Central memory CD4-positive, alpha-beta T cell (primary cell): Measurements from ENCODE around the gene RASAL1.

Source experiments
- DNase-seq: peaks from one replicate; pipeline ENCODE4 v3.0.0; 2022
- total RNA-seq, 3 experiments: gene quantifications; one replicate each; lab custom pipeline; 2026; lab: John Stamatoyannopoulos, UW

Gene RASAL1, protein sequence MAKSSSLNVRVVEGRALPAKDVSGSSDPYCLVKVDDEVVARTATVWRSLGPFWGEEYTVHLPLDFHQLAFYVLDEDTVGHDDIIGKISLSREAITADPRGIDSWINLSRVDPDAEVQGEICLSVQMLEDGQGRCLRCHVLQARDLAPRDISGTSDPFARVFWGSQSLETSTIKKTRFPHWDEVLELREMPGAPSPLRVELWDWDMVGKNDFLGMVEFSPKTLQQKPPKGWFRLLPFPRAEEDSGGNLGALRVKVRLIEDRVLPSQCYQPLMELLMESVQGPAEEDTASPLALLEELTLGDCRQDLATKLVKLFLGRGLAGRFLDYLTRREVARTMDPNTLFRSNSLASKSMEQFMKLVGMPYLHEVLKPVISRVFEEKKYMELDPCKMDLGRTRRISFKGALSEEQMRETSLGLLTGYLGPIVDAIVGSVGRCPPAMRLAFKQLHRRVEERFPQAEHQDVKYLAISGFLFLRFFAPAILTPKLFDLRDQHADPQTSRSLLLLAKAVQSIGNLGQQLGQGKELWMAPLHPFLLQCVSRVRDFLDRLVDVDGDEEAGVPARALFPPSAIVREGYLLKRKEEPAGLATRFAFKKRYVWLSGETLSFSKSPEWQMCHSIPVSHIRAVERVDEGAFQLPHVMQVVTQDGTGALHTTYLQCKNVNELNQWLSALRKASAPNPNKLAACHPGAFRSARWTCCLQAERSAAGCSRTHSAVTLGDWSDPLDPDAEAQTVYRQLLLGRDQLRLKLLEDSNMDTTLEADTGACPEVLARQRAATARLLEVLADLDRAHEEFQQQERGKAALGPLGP
- total RNA-seq: 0.33 to 1.1 (median 0.39) reads per million in 3 experiments

DNA sequence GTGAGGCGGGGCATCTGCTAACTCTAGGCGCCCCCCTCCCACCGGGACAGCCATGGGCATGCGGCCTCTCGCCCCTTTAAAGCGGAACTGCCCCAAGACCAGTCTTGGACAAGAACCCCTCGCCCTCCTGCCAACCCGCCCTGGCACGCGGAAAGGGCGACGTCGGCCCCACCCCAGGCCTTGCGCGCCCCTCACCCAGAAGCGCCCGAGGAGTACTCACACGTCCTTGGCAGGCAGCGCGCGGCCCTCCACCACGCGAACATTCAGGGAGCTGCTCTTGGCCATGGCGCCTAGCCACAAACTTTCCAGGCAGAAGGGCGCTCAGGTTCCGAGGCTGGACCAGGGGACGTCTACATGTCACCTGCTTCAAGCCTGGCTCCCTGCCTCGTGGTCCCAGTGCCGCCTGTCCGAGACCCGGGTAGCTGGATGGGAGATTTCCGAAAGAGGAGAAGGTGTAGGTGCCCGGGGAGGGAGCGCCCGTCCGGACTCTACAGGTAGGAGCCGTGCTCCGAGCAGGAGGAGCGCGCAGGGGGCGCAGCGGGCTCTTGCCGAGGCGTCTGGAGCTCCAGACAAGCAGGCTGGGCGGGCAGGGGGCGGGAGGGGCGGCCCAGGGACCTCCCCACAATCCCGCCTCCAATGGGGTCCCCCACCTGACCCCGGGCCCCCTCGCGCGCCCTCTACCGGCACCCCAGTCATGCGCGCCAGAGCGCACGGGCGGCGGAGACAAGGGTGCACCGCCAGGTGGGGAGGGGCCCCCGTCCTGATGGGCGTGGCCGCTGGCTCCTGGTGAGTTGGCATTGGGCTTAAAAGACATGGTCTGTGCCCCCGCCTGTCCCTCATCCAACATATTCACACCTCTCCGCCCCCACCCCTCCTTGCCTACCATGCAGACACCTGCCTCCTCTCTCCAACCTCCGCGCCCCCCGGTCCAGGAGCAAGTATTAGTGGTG, at the start of gene RASAL1:
Gene RASAL1, minus strand, starts transcription at position 584 of the 950 bp plus-strand sequence. Its CDS starts 299 bp downstream, at position 285.
- DNase-seq: peak; percentile 61

DNA sequence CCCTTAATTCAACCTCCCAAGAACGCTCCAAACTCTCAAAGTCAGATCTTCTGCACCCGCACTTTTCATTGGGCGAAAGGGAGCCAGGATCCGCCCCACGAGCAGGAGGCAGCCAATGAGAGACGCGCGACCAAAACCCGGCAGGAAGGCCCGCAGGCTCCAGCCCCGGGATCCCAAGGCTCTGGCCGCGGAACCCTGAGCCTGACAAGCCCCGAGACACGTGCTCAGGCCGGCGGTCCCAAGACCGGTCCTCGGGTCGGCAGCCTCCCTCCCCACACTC, 49.3 kb upstream of the RASAL1 start:
- DNase-seq: peak; percentile 88

DNA sequence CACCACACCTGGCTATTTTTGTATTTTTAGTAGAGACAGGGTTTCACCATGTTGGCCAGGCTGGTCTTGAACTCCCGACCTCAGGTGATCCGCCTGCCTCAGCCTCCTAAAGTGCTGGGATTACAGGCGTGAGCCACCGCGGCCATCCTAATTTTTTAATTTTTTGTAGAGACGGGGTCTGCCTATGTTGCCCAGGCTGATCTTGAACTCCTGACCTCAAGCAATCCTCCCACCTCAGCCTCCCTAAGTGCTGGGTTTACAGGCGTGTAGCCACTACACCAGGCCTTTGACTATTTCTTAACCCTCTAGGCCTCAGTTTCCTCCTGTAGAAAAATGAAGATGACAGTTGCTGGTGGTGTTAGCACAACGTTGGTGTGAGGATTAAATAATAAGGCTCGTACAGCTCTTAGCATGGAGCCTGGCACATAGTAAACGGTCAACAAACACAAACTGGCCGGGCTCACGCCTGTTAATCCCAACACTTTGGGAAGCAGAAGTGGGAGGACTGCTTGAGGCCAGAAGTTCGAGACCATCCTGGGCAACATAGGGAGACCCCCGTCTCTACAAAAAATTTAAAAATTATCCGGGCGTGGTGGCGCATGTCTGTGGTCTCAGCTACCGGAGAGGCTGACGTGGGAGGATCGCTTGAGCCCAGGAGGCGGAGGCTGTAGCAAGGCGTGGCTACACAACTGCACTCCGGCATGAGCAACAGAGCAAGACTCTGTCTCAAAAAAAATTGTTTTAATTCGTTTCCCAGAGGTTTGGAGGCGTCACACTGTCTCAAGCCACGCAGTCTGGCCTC, 48.7 kb upstream of the RASAL1 start:
- no peak for DNase-seq

DNA sequence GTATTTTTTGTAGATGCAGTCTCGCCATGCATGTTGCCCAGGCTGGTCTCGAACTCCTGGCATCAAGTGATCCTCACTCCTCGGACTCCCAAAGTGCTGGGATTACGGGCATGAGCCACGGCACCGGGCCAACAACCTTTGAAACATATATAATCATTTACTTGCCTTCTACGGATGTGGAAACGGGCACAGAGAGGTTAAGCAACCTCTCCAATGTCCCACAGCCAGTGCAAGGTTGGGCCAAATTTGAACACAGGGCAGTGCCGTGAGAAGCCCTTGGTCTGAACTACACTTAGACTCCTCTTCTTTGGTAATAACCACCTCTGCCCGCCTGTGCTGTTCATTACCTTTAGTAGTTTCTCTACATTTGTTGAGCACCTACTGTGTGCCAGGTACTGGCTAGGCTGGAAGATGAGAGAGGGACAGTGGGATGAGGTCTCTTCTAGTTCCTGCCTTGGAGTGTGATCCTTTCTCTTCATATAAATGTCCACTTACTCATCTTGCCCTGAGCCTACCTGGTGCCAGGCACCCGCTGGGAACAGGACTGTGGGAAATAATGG, 47.5 kb upstream of the RASAL1 start:
- DNase-seq: no peak

DNA sequence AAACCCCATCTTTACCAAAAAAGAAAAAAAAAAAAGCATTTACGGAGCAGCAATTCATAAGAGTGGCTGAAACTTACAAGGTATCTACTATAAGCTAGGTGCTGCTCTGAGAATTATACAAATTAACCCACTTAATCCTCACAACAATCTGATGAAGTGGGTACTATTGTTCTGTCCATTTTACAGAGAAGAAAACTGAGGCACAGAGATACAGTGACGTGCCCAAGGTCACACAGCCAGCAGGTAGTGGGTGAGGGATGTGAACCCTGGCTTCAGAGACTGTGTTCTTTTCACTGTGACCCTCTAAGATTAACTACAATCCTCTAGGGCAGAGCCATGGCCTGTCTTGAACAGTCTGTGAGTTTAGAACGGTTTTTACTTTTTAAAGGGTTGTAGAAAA, 46.4 kb upstream of the RASAL1 start:
- no peak for DNase-seq

DNA sequence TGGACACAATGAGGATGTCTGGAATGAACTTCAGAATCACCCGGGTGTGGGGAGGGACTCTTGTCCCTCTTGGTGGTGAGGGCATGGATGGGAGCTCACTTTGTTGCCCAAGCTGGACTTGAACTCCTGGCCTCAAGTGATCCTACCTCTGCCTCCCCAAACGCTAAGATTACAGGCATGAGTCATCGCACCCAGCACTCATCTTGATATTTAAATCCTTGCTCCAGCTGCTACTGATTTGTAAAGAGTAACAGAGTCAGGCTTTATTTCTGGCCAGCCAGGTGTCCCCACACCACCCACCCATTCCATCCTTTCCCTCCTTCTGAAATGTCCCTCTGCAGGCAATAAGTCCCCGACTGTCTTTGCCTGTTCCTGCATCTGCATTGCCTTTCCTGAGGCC, 44.8 kb upstream of the RASAL1 start:
- DNase-seq: no peak

DNA sequence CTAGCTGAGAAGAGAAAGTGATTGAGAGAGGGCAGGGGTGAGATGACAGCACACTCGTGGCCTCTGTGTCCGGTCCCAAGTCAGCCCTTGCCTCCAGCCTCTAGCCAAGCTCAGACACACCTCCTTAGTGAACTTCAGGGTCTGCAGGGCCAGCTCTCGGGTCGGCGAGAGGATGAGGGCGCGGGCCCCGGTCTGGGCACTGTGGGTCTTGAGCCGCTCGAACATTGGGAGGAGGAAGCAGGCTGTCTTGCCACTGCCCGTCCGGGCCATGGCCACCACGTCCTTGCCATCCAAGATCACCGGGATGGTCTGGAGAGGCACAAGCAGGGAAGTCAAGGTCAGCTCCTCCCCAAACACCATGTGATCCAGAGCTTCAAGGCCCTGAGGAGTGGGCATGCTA, 43.5 kb upstream of the RASAL1 start:
- no peak for DNase-seq

DNA sequence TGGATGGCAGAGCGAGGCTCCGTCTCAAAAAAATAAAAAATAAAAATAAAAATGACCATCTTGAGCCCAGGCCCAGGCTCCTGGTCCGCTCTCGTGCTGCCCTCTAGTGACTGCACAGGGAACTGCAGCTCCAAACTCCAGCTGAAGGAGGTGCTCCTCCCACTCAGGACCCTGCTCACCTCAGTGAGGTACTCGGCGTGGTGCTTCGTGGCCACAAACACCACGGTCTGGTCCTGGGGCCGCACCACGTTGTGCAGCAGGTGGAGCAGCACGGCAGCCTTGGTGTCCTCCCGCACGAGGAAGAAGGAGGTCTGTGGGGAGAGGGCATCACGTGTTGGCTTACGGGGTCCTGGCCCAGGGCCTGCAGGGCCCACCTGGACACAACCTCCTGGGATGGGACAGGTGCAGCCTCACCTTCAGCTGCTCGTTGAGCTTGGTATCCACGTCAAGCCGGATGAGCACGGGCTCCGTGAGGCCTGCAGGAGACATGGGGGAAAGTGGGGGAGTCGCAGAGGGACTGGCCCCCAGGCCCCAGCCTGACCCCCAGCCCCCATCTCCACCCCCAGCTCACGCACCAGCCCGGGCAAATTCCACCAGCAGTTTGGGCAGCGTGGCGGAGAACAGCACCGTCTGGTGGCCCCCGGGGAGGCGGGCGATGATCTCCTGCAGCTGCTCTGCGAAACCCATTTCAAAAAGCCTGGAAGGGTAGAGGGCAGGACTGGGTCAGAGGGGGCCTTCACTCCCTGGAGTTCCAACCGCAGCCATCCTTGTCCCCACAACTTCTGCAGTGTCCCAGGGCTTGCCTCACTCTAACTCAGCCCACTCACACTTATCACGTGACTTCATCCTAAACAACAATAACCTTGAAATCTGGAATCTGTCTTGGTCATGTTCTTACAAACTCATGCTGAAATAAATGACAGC, 39.2 kb upstream of the RASAL1 start:
- DNase-seq: peak; percentile 62

DNA sequence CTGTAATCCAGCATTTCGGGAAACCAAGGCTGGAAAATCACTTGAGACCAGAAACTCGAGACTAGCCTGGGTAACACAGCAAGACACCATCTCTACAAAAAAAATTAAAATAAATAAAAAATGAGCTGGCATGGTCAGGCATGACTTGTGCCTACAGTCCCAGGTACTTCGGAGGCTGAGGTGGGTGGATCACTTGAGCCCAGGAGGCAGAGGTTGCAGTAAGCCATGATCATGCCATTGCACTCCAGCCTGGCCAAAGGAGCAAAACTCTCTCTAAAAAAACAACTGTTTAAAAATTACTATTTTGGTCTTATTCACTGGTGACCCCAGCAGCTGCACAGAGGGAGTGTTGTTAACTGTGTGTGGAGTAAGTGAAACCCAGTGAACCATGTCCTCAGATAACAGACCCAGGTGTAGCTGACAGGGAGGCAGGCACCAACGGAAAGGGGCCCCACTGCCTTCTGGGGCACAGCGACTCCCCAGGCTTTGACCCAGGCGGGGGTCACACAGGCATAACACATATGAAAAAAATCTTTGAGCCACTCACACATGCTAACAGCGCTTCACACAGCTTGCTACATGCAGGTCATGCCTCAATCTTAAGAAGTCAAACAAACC, 37.6 kb upstream of the RASAL1 start:
- DNase-seq: no peak

DNA sequence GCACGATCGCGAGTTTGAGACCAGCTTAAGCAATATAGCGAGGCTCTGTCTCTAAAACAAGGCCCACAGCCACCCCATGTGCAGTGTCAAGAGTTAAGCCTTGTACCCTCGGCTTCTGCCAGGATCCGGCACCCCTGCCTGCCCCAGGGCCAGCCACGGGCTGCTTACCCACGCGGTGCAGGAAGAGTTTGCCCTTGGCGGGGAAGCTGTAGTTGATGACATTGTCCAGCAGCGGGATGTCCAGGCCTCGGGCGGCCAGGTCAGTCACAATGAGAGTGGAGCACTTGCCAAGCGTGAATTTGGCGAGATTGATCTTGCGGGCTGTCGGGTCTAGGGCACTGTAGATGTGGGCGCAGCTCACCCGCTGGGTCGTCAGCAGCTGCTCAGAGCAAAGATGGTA, 36.6 kb upstream of the RASAL1 start:
- DNase-seq: no peak

DNA sequence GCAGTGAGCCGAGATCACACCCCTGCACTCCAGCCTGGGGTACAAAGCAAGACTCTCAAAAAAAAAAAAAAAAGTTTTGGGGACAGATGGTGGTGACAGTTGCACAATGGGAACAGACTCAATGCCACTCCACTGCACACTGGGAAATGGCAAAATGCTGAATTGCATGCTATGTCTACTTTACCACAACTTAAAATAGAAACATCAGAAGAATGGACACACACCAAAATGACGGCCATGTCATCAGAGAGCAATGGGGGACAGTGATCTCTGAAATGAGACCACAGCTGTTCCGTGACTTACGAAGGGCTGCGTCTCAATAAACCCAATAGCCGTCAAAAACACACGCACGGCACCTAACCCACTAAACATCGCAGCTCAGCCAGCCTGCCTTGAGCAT, 36.0 kb upstream of the RASAL1 start:
- no peak for DNase-seq

DNA sequence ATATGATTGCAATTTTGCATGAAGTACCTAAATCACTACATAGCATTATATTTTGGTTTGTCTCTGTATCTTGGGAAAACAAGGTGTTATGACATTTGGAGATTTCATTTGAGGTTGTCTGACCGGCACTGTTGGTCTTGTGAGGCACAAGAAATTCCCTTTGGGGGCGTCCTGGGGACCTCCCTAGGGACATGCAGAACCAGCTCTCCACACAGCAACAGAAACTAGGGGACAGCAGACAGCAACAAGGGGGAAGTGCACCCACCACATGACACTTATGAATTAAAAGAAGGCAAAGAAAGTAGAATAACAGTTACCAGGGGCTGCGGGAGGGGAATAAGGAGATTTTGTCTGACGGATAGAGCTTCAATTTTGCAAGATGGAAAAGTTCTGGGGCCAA, 35.4 kb upstream of the RASAL1 start:
- DNase-seq: no peak

DNA sequence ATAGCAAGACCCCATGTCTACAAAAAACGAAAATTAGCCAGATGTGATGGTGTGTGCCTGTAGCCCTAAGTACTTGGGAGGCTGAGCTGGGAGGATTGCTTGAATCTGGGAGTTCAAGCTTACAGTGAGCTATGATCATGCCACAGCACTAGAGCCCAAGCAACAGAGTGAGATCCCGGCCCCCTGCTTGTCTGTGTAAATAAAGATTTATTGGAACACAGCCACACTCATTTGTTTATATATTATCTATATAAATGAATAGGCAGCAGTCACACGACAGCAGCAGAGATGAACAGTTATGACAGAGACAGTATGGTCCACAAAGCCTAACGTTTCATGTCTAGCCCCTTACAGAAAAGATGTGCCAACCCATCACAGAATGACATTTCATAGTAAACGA, 34.9 kb upstream of the RASAL1 start:
- DNase-seq: no peak

DNA sequence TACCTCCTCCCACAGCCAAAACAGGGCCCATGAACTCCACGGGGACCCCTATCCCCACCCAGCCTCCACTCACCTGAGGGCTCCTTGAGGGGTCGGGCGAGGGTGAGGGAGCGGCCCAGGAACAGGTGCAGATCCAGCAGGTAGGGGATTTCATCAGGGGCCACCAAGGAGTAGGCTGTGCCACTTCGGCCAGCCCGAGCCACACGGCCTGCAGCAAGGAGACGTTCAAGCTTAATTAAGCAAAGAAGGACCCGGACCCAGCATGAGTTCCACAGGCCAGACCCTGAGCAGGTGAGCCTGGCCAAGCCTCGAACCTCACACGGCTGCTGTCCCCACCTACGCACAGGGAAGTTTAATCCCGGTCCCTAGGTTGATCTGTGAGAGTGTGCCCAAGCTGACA, 34.1 kb upstream of the RASAL1 start:
- DNase-seq: no peak

DNA sequence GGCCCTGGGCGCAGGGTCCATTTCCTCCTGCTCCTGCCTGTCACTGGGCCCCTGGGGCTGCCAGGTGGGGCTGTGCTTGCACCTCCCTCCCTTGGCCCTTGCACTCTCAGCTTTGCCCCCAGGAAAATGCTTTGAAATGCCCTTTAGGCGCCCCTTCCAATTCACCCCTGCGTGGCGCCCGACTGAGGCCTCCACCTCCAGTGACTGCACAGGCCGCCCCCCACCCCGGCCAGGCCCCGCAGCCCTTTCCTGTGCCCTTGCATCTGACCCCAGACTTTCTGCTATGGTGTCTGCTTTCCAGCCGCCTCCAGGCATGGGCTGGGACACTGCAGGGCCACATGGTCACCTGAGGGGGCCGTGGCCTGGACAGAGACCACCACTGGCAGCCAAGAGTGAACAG, 32.3 kb upstream of the RASAL1 start:
- no peak for DNase-seq

DNA sequence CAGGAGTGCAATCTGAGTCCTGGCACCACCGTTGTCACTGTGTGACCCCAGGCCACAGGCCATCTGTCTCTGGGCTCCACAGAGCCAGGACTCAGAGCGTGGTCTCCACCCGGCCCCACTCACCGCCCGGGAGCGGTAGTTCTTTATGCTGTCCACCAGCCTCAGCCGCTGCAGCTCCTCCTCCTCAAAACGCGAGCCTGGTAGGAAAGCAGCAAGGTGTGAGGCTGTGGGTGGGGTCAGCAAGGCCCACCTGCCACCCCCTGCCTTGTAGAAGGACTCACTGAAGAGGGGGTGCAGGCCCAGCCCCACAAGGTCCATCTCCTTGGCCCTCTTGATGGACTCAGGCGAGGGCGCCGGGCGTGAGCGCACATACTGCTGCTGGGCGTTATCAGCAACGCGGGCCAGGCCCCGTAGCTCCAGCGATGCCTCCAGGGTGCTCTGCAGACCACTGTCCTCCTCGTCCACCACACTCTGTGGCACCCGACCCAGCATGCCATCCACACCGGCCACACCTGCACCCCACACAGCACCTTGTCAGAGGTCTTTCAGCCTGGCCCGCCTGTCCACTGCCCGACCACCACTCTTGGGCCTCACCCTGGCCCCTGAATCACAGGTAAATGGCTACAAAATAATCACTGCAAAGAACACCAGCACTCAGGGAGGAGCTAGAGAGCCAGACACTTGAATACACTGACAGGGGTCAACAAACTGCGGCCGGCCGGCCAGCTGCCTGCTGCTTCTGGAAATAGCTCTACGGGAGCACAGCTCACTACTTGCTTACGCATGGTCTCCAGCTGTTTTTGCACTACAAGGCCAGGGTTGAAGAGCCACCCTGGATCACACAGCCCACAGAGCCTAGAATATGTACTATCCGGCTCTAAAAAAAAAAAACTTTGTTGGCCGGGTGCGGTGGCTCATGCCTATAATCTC, 30.2 kb upstream of the RASAL1 start:
- DNase-seq: no peak

DNA sequence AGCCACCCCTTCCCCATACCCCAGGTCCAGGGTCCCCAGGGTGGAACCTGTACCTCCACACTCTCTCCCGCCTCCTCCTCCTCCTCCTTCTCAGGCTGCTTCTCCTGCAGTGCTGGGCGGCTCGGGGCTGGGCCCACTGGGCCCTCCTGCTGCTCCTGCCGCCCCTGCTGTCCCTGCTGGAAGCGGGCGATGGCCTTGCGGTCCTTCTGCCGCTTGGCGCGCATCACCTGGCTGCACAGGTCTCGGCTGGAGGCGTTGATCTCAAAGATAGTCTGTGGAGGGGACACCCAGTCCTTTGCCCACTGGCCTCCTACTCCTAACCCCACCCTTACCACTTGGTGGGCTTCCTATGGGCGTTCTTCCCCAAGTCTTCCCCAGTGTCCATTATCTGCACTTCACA, 28.5 kb upstream of the RASAL1 start:
- no peak for DNase-seq

DNA sequence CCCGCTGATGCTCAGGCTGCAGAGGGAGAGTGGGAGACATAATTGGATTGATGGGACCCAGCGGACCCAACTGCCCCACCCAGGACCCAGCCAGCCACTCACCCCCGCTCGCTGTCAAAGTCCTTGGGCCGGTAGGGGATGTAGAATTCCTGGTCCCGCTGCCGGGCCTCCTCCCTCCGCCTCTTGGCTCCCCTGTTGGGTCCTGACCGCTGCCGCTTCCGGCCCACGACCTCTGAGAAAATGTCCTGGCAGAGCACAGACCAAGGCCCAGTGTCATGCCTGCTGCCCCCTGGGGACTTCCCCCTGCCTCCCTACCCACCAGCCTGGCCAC, 27.4 kb upstream of the RASAL1 start:
- DNase-seq: no peak
